Fibroblast of peridontal ligament (primary cell): Measurements from ENCODE around the gene MSI2.

Experiments
- DNase-seq: peaks from one replicate; pipeline ENCODE4 v3.0.0-alpha.2; 2010; ENCODE audit errors: extremely low read depth

Gene MSI2

GRCh38 chr17:57574040-57574513 lies 317.8 kb downstream of the MSI2 start:
- peak; percentile 59 for DNase-seq

- no peak for DNase-seq
Observed at GRCh38 chr17:57576744-57577143, 320.4 kb downstream of the MSI2 start.

DNA sequence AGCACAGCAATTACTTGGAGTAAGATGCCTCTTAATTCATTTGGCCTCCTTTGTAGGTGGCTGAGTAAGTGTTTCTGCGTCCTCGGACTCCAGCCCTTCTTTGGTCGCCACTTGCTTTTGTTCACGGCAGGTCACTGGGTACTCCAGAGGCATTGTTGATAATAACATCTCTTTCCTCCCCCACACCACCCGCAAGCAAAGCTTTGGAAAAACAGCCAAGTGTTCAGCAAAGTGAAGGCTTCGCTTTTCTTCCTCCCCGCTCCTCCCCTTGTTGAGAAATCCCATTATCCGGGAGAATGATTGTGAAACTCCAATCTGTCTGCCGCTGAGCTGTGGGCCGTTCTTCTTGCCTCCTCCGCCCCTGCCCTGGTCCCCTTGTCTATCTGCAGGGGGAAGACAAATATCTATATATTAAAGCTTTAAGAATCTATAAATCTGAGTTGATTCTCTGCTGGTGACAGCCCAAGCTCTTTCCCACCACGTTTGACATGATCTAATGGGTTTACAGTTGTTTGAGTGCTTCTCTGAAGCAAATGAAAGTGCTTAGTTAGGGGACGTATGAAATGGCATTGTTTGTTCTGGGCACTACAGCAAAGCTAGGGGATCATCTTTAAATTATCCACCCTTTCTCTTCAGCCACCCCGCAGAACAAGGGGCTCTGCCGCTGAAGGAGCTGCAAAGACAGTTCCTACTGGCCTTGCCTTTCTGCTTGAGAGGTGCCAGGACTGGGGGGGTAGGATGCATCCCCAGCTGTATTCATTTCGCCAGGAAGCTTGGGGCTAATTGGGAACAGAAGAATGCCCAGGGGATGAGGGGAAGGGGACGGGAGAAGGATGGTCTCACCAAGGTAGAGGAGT lies 321.7 kb downstream of the MSI2 start:
- peak; percentile 70 for DNase-seq

GRCh38 chr17:57578608-57579225 lies 322.4 kb downstream of the MSI2 start:
- DNase-seq = peak; percentile 48

DNA sequence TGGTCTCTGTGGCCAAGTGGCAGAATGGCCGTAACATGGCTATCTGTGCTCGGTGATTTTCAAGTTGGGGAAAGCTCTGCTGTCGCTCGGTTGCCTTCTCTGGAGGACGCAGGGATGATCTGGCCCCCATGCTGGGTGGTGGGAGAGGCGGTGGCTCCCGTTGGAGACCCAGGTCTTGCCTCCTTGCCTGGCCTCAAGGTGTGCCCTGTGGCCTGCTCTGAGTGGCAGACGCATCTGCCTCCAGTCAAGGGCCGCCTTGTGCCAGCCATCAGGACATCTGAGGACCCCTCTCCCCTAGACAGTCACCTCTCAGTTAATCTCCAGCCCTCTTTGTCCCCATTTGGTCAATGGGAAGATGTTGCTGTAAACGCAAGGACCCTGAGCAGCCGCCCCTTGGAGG lies 322.9 kb downstream of the MSI2 start:
- no peak for DNase-seq

GRCh38 chr17:57580055-57580739 lies 323.9 kb downstream of the MSI2 start:
- DNase-seq = no peak

DNA sequence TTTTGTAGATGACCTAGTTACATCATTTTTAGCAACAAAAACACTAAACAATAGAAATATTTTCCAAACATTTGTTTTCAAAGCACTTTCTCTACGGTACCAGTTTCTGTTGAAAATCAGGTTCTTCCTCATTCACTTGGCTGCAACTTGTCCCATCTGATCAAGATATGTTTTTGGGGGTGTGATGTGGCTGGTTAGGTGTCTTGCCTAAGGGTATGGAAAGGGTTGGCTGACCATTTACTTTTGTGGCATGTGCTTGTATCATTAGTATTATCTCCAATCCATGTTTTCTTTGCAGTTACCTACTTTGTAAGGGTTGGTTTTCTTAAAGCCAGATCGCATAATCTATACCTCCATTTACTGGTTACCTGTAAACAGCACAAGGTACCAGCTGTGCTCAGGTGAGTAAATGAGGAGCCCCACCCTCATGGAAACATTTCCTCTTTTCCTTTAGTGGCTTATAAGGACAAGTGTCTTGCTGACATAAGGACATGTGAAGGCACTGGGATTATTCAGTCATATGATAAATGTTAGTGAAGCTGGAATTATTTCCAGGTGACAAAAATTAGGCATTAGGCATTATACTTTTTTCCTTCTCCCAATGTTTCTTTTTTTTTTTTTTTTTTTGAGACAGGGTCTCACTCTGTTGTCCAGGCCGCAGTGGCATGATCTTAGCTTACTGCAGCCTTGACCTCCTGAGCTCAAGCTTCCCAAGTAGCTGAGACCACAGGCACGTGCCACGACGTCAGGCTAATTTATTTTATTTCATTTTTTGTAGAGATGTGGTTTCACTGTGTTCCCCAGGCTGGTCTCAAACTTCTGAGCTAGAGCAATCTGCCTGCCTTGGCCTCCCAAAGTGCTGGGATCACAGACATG lies 326.8 kb downstream of the MSI2 start:
- DNase-seq = no peak

DNA sequence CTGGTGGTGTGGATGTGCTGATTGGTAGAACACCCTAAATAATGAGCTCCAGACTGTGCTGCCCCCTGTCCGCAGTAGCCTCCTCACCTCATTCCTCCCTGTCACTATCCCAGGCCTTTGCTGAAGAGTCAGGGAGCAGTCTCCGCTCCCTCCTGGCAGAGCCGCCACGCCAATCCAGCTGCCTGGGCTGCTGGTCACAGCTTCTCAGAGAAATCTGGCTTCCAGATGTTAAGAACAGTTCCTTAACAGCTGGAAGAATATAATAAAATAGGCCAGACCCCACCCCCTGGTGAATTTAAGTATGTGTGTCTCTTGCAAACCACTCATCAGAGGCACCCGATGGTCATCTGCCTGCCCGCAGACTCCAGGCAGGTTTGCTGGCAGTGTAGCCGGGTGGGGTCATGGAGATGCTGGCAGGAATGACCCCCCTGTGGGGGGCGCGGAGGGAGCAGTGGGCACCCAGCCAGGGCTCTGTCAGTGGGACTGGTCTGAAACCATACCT lies 327.8 kb downstream of the MSI2 start:
- peak; percentile 5 for DNase-seq

DNA sequence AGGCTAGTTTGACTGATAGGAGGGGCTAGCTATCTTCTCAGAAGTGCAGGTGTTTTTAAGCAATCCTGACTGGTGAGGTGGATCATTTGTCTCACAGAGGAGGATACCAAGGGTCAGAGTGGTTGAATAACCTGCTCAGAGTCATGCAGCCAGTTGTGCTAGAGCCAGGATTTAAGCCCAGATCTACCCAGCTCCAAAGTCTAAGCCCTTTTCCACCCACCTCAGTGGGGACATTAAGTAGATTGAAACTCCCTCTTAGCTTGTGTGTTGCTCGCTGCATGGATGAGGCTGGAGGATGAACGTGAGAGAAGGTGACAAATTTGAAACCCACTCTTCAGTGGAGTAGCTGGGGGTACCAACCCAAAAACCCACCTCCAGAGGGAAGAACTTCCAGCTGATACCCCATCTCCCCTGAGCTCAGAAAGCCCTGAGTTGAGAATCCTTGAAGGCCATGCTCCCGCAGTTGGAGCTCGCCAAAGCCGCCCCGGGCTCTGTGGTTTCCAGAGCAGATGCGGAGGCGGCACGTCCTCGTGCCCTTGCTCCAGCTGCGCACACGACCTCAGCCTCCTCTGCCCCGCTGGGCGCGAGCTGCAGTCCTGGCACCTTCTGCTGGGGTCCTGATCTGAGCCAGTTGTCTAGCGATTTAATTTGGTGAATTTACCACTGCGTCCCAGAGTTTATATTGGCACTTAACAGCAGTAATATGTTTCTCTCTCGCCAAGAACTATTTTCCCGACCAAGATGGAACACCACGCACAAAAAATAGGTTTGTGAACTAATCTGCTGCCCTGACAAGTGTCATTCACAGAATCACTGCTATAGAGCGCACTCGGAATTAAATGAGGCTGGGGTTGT lies 329.2 kb downstream of the MSI2 start:
- DNase-seq = no peak

- DNase-seq = no peak
Observed at GRCh38 chr17:57586196-57586740, 329.9 kb downstream of the MSI2 start.

GRCh38 chr17:57586742-57587141 lies 330.4 kb downstream of the MSI2 start:
- DNase-seq = no peak

GRCh38 chr17:57587193-57587969 lies 331.1 kb downstream of the MSI2 start:
- no peak for DNase-seq

- DNase-seq = no peak
Observed at GRCh38 chr17:57588086-57588485, 331.8 kb downstream of the MSI2 start.

DNA sequence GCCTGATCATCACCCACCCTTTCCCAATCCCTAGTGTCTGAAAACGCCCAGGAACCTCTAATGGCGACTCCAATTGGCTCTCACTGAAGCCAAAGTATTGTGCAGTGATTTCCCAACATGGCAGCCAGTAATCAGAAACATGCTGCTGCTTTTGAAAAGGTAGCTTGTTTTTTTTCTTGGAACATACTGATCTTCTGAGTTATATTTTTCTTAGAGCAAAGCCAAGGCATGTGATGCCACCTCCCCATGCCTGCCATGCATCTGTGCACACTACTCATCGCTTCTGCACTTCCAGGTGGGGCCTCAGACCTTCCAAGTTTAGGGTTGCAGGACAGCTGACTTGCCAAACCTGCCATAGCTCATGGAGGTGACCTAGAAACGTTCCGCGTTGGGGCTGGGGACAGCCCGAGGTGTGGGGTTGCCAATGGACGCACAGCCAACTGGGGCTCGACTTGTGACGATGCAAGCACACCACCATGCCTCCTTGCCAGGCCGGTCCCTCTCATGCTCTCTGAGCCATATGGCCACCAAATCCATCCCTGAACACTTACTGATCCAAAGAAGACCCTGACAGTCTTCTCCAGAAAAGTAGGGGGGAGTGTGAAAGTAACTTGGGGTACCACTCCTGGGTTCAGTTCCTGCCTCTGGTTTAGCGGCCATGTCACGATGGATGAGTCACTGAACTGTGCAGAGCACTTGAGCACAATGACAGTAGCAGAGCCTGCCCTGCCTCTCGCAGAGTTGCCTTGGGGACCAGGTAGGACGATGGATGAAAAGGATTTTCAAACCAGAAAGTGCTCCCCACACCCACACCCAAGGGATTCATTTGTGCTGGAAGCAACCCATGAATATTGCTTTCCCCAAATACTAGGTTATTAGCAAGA lies 333.1 kb downstream of the MSI2 start:
- no peak for DNase-seq

- no peak for DNase-seq
Observed at GRCh38 chr17:57593739-57594462, 337.6 kb downstream of the MSI2 start.

DNA sequence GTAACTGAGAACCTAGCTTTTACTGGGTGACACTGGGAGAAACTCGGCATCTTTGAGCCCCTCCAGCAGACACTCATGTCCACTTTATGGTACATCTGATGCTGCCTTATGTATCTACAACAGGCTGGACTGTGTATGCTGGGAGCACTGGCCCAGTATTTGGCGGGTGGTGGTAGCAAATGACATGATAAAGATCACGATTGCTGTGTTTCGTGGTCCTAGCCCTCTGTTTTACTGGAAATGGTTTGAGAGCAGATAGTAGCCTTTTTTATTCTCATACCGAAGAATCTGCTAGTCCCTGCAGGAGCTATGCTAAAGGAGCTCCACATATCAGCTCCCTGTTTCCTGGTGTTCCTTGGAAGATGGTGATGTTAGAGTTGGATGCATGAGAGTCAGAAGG lies 338.4 kb downstream of the MSI2 start:
- no peak for DNase-seq

- no peak for DNase-seq
Observed at GRCh38 chr17:57595426-57595825, 339.1 kb downstream of the MSI2 start.
